Glutamatergic neuron (in vitro differentiated cells): ENCODE results near the gene PTPRQ. TPM values are rescaled to one million over a fixed set of nuclear protein-coding genes. Genes with fewer than 3 reads are reported as not detected.
"Not testable (repeated sequence)": the region's sequence is repeated elsewhere in the genome, so short reads cannot be mapped to it uniquely, and the experiment has no call there.

ENCODE experiments used
- DNase-seq: peaks from one replicate; pipeline ENCODE4 v3.0.0; 2022
- H3K27ac Mint-ChIP-seq: one replicate; pipeline ENCODE4 v1.8.0; 2020; ENCODE audit warnings: mild to moderate bottlenecking, mixed read lengths, inconsistent platforms; ENCODE audit not compliant: unreplicated experiment
- H3K27me3 Mint-ChIP-seq: one replicate; pipeline ENCODE4 v1.8.0; 2020; ENCODE audit warnings: mild to moderate bottlenecking, moderate library complexity, mixed read lengths, inconsistent platforms; ENCODE audit not compliant: unreplicated experiment
- H3K36me3 Mint-ChIP-seq: one replicate; pipeline ENCODE4 v1.8.0; 2020; ENCODE audit warnings: mild to moderate bottlenecking, mixed read lengths, inconsistent platforms; ENCODE audit not compliant: unreplicated experiment
- H3K4me1 Mint-ChIP-seq: one replicate; pipeline ENCODE4 v1.8.0; 2020; ENCODE audit warnings: mild to moderate bottlenecking, low read depth, mixed read lengths, inconsistent platforms; ENCODE audit not compliant: unreplicated experiment
- H3K4me3 Mint-ChIP-seq: one replicate; pipeline ENCODE4 v1.8.0; 2020; ENCODE audit warnings: mild to moderate bottlenecking, mixed read lengths, inconsistent platforms; ENCODE audit not compliant: unreplicated experiment
- H3K9me3 Mint-ChIP-seq: one replicate; pipeline ENCODE4 v1.8.0; 2020; ENCODE audit warnings: mild to moderate bottlenecking, moderate library complexity, mixed read lengths, inconsistent platforms; ENCODE audit not compliant: unreplicated experiment
- total RNA-seq: library from RNA; stranded (reverse); fragmentation: NEBNext Ultra II Directional; extraction: Animal tissue kit (Norgen Biotek cat#: 25700); gene quantifications from one replicate; pipeline ENCODE4 v1.2.1, GENCODE V29; 2021; ENCODE audit not compliant: unreplicated experiment
- TF ChIP-seq, protein P1 (sequence below): fragments of 200-600 bp; sonication (generic); IDR thresholded peaks from one replicate; pipeline ENCODE4 v1.5.0; 2021; ENCODE audit not compliant: partially characterized antibody, unreplicated experiment

PTPRQ gene
- total RNA-seq, 1 donor from 2014 or later: not detected

DNA sequence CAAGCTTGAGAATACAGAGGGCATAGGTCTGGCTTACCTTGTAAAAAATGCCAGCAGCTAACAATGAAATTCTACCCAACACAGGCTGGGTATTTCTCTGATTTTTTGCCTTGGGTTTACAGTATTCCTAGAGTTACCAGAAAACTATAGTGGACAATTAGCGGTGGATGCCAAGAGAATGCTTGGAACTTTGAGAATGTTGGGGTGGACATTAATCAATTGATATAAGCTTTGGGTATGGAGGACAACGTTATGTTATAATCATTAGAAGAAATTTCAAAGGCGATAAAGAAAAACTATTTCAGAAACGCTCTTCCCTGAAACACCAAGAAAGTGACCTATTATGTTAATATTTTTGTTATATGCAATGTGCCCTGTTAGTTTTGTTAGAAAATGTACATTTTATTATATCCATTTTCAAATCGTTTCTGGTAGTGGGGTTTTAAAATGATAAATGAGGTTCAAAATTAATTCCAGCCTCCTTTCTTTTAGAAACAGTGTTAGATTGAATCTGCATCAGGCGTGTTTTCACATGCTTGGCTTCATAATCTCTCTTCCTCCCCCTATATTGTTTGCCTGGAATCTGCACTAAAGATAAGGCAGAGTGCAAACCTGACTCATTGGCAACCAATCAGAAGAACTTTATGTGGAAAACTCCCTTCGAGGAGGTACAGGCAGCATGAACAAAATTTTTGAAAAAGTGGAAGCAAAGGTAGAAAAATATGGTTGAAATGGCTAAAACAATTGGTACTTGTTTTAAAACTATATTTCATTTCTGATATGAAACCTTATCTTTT, 1.4 kb upstream of the PTPRQ start:
- DNase-seq: no peak
- Mint-ChIP-seq H3K27ac (no peak overlapping the region), H3K27me3 (no peaks in the 10 kb centered on the region), H3K9me3 (no peaks in the 10 kb centered on the region), H3K4me3 (no peak overlapping the region), H3K4me1 (no peaks in the 10 kb centered on the region), H3K36me3 (no peaks in the 10 kb centered on the region)
- TF ChIP-seq, protein P1, sequence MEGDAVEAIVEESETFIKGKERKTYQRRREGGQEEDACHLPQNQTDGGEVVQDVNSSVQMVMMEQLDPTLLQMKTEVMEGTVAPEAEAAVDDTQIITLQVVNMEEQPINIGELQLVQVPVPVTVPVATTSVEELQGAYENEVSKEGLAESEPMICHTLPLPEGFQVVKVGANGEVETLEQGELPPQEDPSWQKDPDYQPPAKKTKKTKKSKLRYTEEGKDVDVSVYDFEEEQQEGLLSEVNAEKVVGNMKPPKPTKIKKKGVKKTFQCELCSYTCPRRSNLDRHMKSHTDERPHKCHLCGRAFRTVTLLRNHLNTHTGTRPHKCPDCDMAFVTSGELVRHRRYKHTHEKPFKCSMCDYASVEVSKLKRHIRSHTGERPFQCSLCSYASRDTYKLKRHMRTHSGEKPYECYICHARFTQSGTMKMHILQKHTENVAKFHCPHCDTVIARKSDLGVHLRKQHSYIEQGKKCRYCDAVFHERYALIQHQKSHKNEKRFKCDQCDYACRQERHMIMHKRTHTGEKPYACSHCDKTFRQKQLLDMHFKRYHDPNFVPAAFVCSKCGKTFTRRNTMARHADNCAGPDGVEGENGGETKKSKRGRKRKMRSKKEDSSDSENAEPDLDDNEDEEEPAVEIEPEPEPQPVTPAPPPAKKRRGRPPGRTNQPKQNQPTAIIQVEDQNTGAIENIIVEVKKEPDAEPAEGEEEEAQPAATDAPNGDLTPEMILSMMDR: no peak

DNA sequence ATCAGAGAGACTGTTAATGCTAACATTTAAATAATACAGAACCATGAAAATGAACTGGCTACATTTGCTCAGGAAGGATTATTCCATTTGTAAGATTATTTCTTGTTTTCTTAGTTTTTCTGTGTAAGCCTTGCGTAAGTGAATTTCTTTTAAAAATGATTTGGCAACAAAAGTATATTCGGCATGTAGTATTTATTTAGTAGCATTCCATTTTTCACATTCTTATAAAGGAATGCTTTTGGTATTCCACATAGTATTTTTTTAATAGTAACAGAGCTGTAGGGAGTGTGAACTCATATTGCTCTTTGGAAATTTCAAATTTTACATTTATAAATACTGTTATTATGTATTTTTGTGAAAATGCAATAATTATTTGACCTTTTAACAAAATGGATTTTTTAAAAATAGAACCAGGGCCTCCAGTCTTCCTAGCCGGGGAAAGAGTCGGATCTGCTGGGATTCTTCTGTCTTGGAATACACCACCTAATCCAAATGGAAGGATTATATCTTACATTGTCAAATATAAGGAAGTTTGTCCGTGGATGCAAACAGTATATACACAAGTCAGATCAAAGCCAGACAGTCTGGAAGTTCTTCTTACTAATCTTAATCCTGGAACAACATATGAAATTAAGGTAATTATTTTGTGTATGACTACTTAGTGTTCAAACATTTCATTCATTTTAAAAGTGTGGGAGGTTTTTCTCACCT, 1.2 kb downstream of the PTPRQ start:
- no peaks in the 10 kb centered on the region for H3K9me3 Mint-ChIP-seq

DNA sequence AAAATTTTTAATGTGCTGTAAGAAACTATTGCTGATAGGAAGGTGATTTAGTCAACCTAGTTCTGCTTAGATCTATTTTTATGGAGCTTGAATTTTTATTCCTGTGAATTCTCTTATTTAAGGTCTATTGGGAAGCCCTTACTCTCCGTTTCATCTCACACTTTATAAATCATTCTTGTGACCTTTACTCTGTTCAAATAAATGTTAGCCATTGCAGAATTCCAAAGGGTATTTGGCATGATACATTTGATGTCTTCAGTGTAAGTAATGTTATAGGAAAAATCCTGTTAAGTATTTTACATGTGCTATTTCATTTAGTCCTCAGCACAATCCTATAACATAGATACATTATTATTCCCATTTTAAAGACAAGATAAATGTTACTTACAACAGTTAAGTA, 12.5 kb downstream of the PTPRQ start:
- Mint-ChIP-seq H3K36me3 (peaks cover 4% of the 10 kb centered on the region), H3K27ac (no peak overlapping the region), H3K4me1 (no peaks in the 10 kb centered on the region), H3K27me3 (peaks cover 1% of the 10 kb centered on the region), H3K4me3 (no peak overlapping the region), H3K9me3 (no peaks in the 10 kb centered on the region)
- DNase-seq: no peak
- TF ChIP-seq, protein P1: no peak

More for the DNA sequence above, 1.2 kb downstream of the PTPRQ start:
- H3K27me3 Mint-ChIP-seq: no peaks in the 10 kb centered on the region
- no peak overlapping the region for H3K4me3 Mint-ChIP-seq
- TF ChIP-seq, protein P1: no peak
- H3K27ac Mint-ChIP-seq: no peak overlapping the region
- no peaks in the 10 kb centered on the region for H3K36me3 Mint-ChIP-seq
- no peak for DNase-seq
- H3K4me1 Mint-ChIP-seq: no peaks in the 10 kb centered on the region

DNA sequence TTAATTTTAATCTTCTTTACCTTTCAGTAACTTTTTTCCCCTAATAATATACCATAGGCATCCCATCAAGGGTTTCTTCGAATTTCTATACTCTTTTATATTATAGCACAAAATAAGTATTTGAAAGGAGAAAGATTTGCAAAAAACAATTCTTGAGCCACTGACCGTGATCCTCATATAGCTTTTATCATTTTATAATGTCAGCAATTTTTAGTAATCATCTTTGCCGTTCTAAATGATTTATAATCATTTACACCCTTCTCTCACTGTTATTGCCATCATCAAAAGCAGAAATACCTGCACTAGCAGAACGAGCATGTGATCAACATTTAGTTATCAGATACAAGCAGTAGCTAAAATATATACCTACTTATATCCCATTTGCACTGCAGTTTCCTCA, 16.9 kb downstream of the PTPRQ start:
- Mint-ChIP-seq H3K4me1 (no peaks in the 10 kb centered on the region), H3K9me3 (no peaks in the 10 kb centered on the region), H3K27ac (no peak overlapping the region), H3K4me3 (no peak overlapping the region), H3K27me3 (peaks cover 4% of the 10 kb centered on the region), H3K36me3 (no peaks in the 10 kb centered on the region)
- no peak for DNase-seq
- TF ChIP-seq, protein P1: no peak

DNA sequence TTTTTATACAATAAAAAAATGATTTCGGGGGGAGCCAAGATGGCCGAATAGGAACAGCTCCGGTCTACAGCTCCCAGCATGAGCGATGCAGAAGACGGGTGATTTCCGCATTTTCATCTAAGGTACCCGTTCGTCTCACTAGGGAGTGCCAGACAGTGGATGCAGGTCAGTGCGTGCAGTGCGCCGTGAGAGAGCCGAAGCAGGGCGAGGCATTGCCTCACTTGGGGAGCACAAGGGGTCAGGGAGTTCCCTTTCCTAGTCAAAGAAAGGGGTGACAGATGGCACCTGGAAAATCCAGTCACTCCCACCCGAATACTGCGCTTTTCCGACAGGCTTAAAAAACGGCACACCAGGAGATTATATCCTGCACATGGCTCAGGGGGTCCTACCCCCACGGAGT, 17.8 kb downstream of the PTPRQ start:
- H3K36me3 Mint-ChIP-seq, H3K4me1 Mint-ChIP-seq, H3K9me3 Mint-ChIP-seq, H3K27ac Mint-ChIP-seq, H3K4me3 Mint-ChIP-seq, H3K27me3 Mint-ChIP-seq, DNase-seq: not testable (repeated sequence)
